HUES6 (cell line): ENCODE results near the gene PDE4C.

Source experiments
- H3K27ac ChIP-seq: 2 replicates; pipeline ENCODE4 v1.7.0; 2013; ENCODE audit warnings: low read depth, mild to moderate bottlenecking, low read length, inconsistent platforms
- H3K27me3 ChIP-seq: 2 replicates; pipeline ENCODE4 v1.6.1; 2013; ENCODE audit warnings: low read length; ENCODE audit not compliant: control insufficient read depth, insufficient read depth
- H3K36me3 ChIP-seq: 2 replicates; pipeline ENCODE4 v1.6.1; 2013; ENCODE audit warnings: low read length; ENCODE audit not compliant: control insufficient read depth, insufficient read depth
- H3K4me1 ChIP-seq: 2 replicates; pipeline ENCODE4 v1.6.1; 2013; ENCODE audit warnings: low read length; ENCODE audit not compliant: control insufficient read depth, insufficient read depth
- H3K4me3 ChIP-seq: 2 replicates; pipeline ENCODE4 v1.5.1; 2013; ENCODE audit warnings: low read depth, low read length
- H3K9ac ChIP-seq: one replicate; pipeline ENCODE4 v1.6.1; 2013; ENCODE audit warnings: mild to moderate bottlenecking, low read length
- H3K9me3 ChIP-seq: 2 replicates; pipeline ENCODE4 v1.6.1; 2013; ENCODE audit warnings: low read depth, low read length; ENCODE audit not compliant: control insufficient read depth, insufficient read depth

The PDE4C gene

GRCh38 chr19:18176367-18177310, 49.6 kb downstream of the PDE4C start:
- Histone ChIP-seq H3K9ac (no peak overlapping the region), H3K4me3 (no peak overlapping the region), H3K27me3 (peaks cover 16% of the 10 kb centered on the region), H3K4me1 (peaks cover 9% of the 10 kb centered on the region; the same call in 1 of the 2 replicates), H3K36me3 (peaks cover 8% of the 10 kb centered on the region; the same call in 1 of the 2 replicates), H3K9me3 (no peaks in the 10 kb centered on the region), H3K27ac (no peak overlapping the region)

DNA sequence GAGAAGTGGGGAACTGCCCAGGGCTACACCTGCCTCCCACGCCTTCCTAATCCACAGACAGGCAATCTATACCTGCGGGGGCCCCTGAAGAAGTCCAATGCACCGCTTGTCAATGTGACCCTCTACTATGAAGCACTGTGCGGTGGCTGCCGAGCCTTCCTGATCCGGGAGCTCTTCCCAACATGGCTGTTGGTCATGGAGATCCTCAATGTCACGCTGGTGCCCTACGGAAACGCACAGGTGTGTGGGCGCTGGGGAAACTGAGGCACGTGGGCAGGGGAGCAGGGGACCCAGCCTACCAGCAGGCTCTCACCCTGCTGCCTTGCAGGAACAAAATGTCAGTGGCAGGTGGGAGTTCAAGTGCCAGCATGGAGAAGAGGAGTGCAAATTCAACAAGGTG, 51.3 kb downstream of the PDE4C start:
- Histone ChIP-seq H3K4me1 (peaks cover 9% of the 10 kb centered on the region; the same call in 1 of the 2 replicates), H3K27me3 (peaks cover 16% of the 10 kb centered on the region), H3K9me3 (no peaks in the 10 kb centered on the region), H3K27ac (no peak overlapping the region), H3K4me3 (no peak overlapping the region; the same call in 1 of the 2 replicates), H3K9ac (no peak overlapping the region), H3K36me3 (peaks cover 14% of the 10 kb centered on the region)
